ENCODE results near the gene MAPK10. TPM values are rescaled to one million over a fixed set of nuclear protein-coding genes. Genes with fewer than 3 reads are reported as not detected.

Gene MAPK10
- total RNA-seq, 1 donor from 2014 or later: 42.3 TPM

GRCh38 chr4:86294883-86295282, 65.0 kb downstream of the MAPK10 start:
- intact Hi-C loops (cut with DNase I): no loop called here
- no peak for ATAC-seq
- no peak for DNase-seq (ENCODE audit: low spot score)

GRCh38 chr4:86291180-86291579, 68.7 kb downstream of the MAPK10 start:
- intact Hi-C loops (cut with DNase I): no loop called here
- DNase-seq (ENCODE audit: low spot score) (no peak), ATAC-seq (no peak)

GRCh38 chr4:86286726-86287125, 73.1 kb downstream of the MAPK10 start:
- intact Hi-C loops (cut with DNase I): no loop called here
- DNase-seq (ENCODE audit: low spot score) (no peak), ATAC-seq (no peak)

GRCh38 chr4:86283371-86283770, 76.5 kb downstream of the MAPK10 start:
- intact Hi-C loops (cut with DNase I): no loop called here
- ATAC-seq: no peak
- no peak for DNase-seq (ENCODE audit: low spot score)

GRCh38 chr4:86280246-86280645, 79.6 kb downstream of the MAPK10 start:
- intact Hi-C loops (cut with DNase I): no loop called here
- no peak for DNase-seq (ENCODE audit: low spot score)
- no peak for ATAC-seq

- intact Hi-C loops (cut with DNase I): no loop called here
- no peak for DNase-seq (ENCODE audit: low spot score)
- no peak for ATAC-seq
Observed at GRCh38 chr4:86279293-86279960, 80.4 kb downstream of the MAPK10 start.

GRCh38 chr4:86278126-86278525, 81.7 kb downstream of the MAPK10 start:
- ATAC-seq (no peak), DNase-seq (ENCODE audit: low spot score) (no peak)
- intact Hi-C loops (cut with DNase I): no loop called here

GRCh38 chr4:86274642-86275041, 85.2 kb downstream of the MAPK10 start:
- intact Hi-C loops (cut with DNase I): no loop called here
- no peak for DNase-seq (ENCODE audit: low spot score)
- no peak for ATAC-seq

GRCh38 chr4:86272669-86273068, 87.2 kb downstream of the MAPK10 start:
- no peak for ATAC-seq
- DNase-seq (ENCODE audit: low spot score): no peak
- intact Hi-C loops (cut with DNase I): no loop called here

- intact Hi-C loops (cut with DNase I): no loop called here
- ATAC-seq: no peak
- DNase-seq (ENCODE audit: low spot score): no peak
Observed at GRCh38 chr4:86271057-86271456, 88.8 kb downstream of the MAPK10 start.

GRCh38 chr4:86269354-86269753, 90.5 kb downstream of the MAPK10 start:
- DNase-seq (ENCODE audit: low spot score) (no peak), ATAC-seq (no peak)
- intact Hi-C loops (cut with DNase I): no loop called here

- no peak for ATAC-seq
- intact Hi-C loops (cut with DNase I): no loop called here
- DNase-seq (ENCODE audit: low spot score): no peak
Observed at GRCh38 chr4:86264241-86264640, 95.6 kb downstream of the MAPK10 start.

GRCh38 chr4:86261636-86262035, 98.2 kb downstream of the MAPK10 start:
- DNase-seq (ENCODE audit: low spot score) (no peak), ATAC-seq (no peak)
- intact Hi-C loops (cut with DNase I): no loop called here

GRCh38 chr4:86256086-86256485, 103.8 kb downstream of the MAPK10 start:
- ATAC-seq (no peak), DNase-seq (ENCODE audit: low spot score) (no peak)
- intact Hi-C loops (cut with DNase I): no loop called here

GRCh38 chr4:86250619-86251018, 109.2 kb downstream of the MAPK10 start:
- intact Hi-C loops (cut with DNase I): no loop called here
- ATAC-seq (no peak), DNase-seq (ENCODE audit: low spot score) (no peak)

GRCh38 chr4:86250006-86250405, 109.8 kb downstream of the MAPK10 start:
- intact Hi-C loops (cut with DNase I): no loop called here
- ATAC-seq: no peak
- DNase-seq (ENCODE audit: low spot score): no peak

- intact Hi-C loops (cut with DNase I): no loop called here
- no peak for DNase-seq (ENCODE audit: low spot score)
- ATAC-seq: no peak
Observed at GRCh38 chr4:86249074-86249473, 110.8 kb downstream of the MAPK10 start.

GRCh38 chr4:86247906-86248305, 111.9 kb downstream of the MAPK10 start:
- DNase-seq (ENCODE audit: low spot score) (no peak), ATAC-seq (no peak)
- intact Hi-C loops (cut with DNase I): no loop called here

GRCh38 chr4:86247320-86247719, 112.5 kb downstream of the MAPK10 start:
- ATAC-seq: no peak
- DNase-seq (ENCODE audit: low spot score): no peak
- intact Hi-C loops (cut with DNase I): no loop called here

- ATAC-seq (no peak), DNase-seq (ENCODE audit: low spot score) (no peak)
- intact Hi-C loops (cut with DNase I): no loop called here
Observed at GRCh38 chr4:86243750-86244149, 116.1 kb downstream of the MAPK10 start.

- DNase-seq (ENCODE audit: low spot score) (no peak), ATAC-seq (no peak)
- intact Hi-C loops (cut with DNase I): no loop called here
Observed at GRCh38 chr4:86242677-86243076, 117.2 kb downstream of the MAPK10 start.
